ENCODE measurements around the gene ZSCAN2.
A peak's percentile ranks its signal among the peaks of the same experiment; 100 is the strongest.

The ZSCAN2 gene

DNA sequence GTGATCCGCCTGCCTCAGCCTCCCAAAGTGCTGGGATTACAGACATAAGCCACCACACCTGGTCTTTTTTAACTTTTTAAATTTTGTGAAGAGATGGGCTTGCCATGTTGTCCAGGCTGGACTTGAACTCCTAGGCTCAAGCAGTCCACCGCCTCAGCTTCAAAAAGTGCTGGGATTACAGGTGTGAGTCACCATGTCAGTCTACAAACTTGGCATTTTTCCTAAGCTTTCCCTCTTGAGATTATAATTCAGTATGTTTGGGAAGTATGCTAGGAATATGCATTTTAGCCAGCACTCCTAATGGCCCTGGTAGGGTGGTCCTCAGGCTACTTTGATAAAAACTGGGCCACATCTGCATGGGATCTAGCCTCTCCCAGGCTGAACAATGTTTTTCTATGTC, 48.9 kb downstream of the ZSCAN2 start:
- Histone ChIP-seq H3K36me3 (ENCODE audit: low read depth) (peaks cover 87% of the 10 kb centered on the region), H3K9me3 (ENCODE audit: severe bottlenecking) (no peaks in the 10 kb centered on the region), H3K27me3 (ENCODE audit: insufficient read depth, poor library complexity, severe bottlenecking) (no peaks in the 10 kb centered on the region), H3K4me3 (ENCODE audit: severe bottlenecking) (no peak overlapping the region), H3K27ac (ENCODE audit: poor library complexity, severe bottlenecking) (no peak overlapping the region), H3K4me1 (ENCODE audit: insufficient read depth, poor library complexity, severe bottlenecking) (peaks cover 5% of the 10 kb centered on the region)
- DNase-seq (ENCODE audit: low spot score): no peak
- no peak for ATAC-seq (ENCODE audit: low read depth)
- TF ChIP-seq, protein P1, sequence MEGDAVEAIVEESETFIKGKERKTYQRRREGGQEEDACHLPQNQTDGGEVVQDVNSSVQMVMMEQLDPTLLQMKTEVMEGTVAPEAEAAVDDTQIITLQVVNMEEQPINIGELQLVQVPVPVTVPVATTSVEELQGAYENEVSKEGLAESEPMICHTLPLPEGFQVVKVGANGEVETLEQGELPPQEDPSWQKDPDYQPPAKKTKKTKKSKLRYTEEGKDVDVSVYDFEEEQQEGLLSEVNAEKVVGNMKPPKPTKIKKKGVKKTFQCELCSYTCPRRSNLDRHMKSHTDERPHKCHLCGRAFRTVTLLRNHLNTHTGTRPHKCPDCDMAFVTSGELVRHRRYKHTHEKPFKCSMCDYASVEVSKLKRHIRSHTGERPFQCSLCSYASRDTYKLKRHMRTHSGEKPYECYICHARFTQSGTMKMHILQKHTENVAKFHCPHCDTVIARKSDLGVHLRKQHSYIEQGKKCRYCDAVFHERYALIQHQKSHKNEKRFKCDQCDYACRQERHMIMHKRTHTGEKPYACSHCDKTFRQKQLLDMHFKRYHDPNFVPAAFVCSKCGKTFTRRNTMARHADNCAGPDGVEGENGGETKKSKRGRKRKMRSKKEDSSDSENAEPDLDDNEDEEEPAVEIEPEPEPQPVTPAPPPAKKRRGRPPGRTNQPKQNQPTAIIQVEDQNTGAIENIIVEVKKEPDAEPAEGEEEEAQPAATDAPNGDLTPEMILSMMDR (IDR thresholded peaks at IDR 0.05; ENCODE audit: poor library complexity, severe bottlenecking): no peak

DNA sequence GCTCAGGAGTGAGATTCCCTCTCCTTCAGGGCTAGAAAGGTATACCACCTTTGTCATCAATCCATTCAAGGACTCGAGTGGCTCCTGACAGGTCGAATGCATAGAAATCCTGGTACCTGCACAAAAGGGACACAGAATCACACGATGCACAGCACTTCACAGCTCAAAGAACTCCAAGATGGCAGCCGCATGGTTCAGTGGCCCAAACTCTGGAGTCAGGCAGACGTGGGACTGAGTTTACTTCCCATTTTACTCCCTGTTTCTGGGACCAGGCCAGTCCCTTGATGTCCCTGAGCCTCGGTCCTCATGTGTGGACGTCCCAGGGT, 52.7 kb downstream of the ZSCAN2 start:
- H3K36me3 ChIP-seq (ENCODE audit: low read depth): peaks cover 50% of the 10 kb centered on the region
- H3K4me3 ChIP-seq (ENCODE audit: severe bottlenecking): peak overlapping the region; percentile 95
- H3K4me1 ChIP-seq (ENCODE audit: insufficient read depth, poor library complexity, severe bottlenecking): peaks cover 5% of the 10 kb centered on the region
- ATAC-seq (ENCODE audit: low read depth): no peak
- no peaks in the 10 kb centered on the region for H3K27me3 ChIP-seq (ENCODE audit: insufficient read depth, poor library complexity, severe bottlenecking)
- H3K9me3 ChIP-seq (ENCODE audit: severe bottlenecking): no peaks in the 10 kb centered on the region
- peak overlapping the region; percentile 64 for H3K27ac ChIP-seq (ENCODE audit: poor library complexity, severe bottlenecking)
- DNase-seq (ENCODE audit: low spot score): no peak
- TF ChIP-seq, protein P1 (IDR thresholded peaks at IDR 0.05; ENCODE audit: poor library complexity, severe bottlenecking): no peak

DNA sequence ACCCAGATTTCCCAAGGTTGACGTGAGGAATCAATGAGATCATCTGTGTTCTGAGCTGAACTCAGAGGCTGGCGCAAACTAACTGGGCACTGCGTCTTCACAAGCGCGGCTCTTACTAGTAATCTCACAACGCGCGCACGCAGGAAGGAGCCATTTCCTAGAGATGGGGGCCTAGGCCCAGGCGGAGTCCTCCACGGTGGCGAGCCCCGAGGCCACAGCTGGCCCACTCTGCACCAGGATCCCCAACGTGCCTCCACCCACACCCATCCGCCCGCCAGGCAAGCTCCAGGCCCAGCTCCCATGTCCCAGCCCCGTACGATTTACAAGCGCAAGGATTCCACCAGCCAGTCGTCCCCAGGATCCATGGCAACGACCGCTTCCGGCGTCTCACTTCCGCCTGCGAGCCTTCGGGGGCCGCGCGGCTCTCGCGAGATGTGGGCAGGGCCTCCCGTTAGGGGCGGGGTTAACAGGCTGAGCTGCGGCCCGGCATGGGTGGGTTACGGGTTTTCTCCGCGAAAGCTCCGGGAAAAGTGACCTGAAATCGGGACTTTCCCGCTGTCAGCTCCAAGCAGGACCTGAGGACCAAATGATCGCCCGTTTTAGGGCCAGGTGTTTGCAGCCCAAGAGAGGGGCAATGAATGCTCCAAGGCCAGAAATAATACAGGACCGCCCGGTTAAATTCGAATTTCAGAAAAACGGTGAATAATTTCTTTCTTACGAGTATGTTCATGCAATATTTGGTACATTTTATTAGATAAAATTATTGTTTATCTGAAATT, 53.3 kb downstream of the ZSCAN2 start, which contains the start of gene WDR73:
Gene WDR73, minus strand, starts transcription at position 374 of the 779 bp plus-strand sequence. Its CDS starts 9 bp downstream, at position 365.
- Histone ChIP-seq H3K9me3 (ENCODE audit: severe bottlenecking) (no peaks in the 10 kb centered on the region), H3K4me1 (ENCODE audit: insufficient read depth, poor library complexity, severe bottlenecking) (peaks cover 8% of the 10 kb centered on the region), H3K36me3 (ENCODE audit: low read depth) (peaks cover 45% of the 10 kb centered on the region), H3K27ac (ENCODE audit: poor library complexity, severe bottlenecking) (peak within 1 kb of the TSS; percentile 64), H3K27me3 (ENCODE audit: insufficient read depth, poor library complexity, severe bottlenecking) (no peaks in the 10 kb centered on the region), H3K4me3 (ENCODE audit: severe bottlenecking) (peak within 1 kb of the TSS; percentile 95)
- ATAC-seq (ENCODE audit: low read depth): peak; percentile 83
- TF ChIP-seq, protein P1 (IDR thresholded peaks at IDR 0.05; ENCODE audit: poor library complexity, severe bottlenecking): no peak
- peak; percentile 98 for DNase-seq (ENCODE audit: low spot score)

DNA sequence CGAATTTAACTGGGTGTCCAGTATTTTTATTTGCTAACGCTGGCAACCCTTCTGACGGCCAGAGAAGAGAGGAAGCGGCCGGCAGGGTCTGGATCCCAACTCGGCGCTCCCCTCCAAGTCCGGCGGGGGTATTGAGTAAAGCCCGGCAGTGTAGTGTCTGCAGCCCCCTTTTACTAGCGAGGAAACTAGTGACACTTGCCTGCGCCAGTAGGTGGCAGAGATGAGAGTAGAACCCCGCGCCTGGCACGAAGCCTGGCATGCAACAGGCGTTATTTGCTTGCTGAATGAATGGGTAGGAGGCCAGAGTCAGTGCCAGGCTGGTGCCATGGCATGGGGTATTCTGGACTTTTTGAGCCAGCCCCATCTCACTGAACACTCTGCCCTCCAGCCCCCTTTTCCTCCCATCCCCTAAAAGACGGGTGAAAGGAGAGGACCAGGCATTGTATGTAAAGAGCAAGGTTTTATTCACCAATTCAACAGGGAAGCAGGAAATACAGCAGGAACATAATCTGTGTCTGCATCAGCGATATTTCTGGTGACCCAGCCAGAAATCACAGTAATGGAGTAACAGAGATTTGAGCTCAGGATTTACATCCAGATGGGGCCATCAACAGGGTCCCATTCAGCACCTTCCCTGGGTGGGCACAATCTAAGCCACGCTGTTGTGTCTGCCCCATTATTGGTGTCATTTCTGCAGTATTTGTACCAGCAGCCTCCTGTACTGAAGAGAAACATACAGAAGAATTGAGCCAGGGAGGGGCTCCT, 54.1 kb downstream of the ZSCAN2 start:
- TF ChIP-seq, protein P1 (IDR thresholded peaks at IDR 0.05; ENCODE audit: poor library complexity, severe bottlenecking): peak; percentile 97
- peak; percentile 32 for ATAC-seq (ENCODE audit: low read depth)

More for the DNA sequence above, 54.1 kb downstream of the ZSCAN2 start:
- H3K4me3 ChIP-seq (ENCODE audit: severe bottlenecking): peak overlapping the region; percentile 95
- peak overlapping the region; percentile 64 for H3K27ac ChIP-seq (ENCODE audit: poor library complexity, severe bottlenecking)
- H3K9me3 ChIP-seq (ENCODE audit: severe bottlenecking): no peaks in the 10 kb centered on the region
- no peaks in the 10 kb centered on the region for H3K27me3 ChIP-seq (ENCODE audit: insufficient read depth, poor library complexity, severe bottlenecking)
- H3K4me1 ChIP-seq (ENCODE audit: insufficient read depth, poor library complexity, severe bottlenecking): peaks cover 8% of the 10 kb centered on the region
- peak; percentile 84 for DNase-seq (ENCODE audit: low spot score)
- peaks cover 37% of the 10 kb centered on the region for H3K36me3 ChIP-seq (ENCODE audit: low read depth)
